VCaP (cell line): ENCODE data around the gene SPAG6.

Source experiments
- H3K27ac ChIP-seq: fragments of 450-650 bp; 2 replicates; pipeline ENCODE4 v1.5.1; 2017
- CTCF ChIP-seq: fragments of 450-650 bp; conservative IDR thresholded peaks from 2 replicates; pipeline ENCODE4 v1.5.1; 2017; ENCODE audit warnings: mild to moderate bottlenecking, moderate library complexity

SPAG6 gene

GRCh38 chr10:22323538-22324305, 21.6 kb upstream of the SPAG6 start:
- H3K27ac ChIP-seq: no peak overlapping the region
- no peak for TF ChIP-seq CTCF

GRCh38 chr10:22324413-22324812, 20.9 kb upstream of the SPAG6 start:
- no peak overlapping the region for H3K27ac ChIP-seq

DNA sequence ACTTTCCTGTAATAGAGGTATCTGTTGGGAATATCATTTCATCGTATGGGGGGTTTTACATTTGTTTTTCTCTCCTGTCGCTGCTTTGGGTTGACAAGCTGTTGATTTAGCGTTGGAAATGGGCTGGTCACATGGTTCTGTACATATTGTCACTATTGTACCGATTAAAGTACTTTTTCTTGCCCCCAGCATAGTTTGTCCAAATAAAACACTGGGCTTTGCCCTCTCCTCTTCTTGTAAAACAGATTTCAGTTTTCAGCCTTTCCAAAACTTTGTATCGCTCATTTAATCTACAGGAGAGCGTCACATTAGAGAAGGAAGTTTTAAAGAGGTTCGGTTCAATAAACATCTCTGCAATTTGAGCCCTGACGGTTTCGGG, 20.4 kb upstream of the SPAG6 start:
- H3K27ac ChIP-seq: peak overlapping the region; percentile 58; the same call in 1 of the 2 replicates
- TF ChIP-seq CTCF: no peak

More at GRCh38 chr10:22324413-22324812, 20.9 kb upstream of the SPAG6 start:
- no peak for TF ChIP-seq CTCF

DNA sequence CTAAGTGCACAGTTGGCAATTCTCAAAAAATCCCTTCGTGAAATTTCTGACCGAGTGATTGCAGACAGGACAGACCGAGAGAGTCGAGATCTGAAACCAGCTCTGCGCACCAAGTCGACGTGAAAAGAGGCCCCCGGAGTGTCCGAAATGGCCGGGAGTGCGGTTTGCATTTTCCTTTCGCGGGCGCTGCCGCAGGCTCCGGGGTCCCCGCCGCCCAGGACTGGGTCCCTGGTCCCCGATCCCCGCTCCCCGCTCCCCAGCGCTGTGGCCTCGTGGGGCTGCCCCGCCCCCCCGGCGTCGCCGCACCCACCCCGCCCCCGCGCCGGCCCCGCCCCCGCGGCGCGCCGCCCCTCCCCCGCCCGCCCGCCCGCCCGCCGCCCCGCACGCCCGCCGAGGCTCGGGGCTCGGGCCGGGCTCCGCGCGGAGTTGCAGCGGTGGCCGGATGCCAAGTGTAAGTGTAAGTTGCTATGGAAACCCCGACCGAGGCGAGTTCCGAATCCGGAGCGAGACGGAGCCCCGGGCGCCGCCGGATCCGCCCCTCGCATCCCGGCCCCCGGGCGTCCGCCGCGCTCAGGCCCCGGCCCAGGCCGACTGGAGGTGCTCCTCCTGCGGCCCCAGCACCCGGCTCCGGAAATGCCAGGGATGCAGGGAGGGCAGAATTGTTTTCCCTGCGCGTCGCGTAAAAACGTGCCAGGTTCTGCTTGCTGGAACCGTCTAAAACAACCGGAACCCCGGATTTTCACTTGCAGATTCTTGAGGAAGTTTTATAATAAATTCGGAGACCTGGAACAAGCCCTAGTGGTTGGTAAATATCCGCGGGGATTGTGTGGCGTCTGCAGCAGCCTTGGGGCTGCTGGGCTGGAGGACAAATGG, 19.8 kb upstream of the SPAG6 start:
- peak overlapping the region; percentile 58 for H3K27ac ChIP-seq
- TF ChIP-seq CTCF: no peak

DNA sequence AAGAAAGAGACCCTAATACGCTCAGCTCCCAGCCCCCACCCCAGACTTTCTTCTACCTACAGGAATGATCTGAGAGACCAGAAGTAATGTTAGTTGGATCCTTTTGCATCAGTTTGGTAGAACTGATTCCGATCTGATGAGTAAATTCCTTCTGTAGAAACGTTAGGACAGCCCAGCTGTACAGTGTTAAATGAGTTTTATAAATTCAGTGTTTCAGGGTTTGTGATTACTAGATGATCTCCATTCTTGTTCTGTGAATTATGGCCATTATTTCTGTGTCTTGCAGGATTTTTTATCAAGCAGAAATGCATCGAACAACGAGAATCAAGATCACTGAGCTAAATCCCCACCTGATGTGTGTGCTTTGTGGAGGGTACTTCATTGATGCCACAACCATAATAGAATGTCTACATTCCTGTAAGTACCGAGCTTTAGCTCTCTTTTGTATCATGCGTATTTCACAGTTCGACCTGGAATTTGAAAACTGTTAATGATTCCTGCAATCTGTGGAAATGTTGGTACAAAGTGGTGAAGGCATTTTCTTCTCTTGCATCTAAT, 19.1 kb upstream of the SPAG6 start:
- TF ChIP-seq CTCF: no peak
- H3K27ac ChIP-seq: peak overlapping the region; percentile 58

- H3K27ac ChIP-seq: no peak overlapping the region
- no peak for TF ChIP-seq CTCF
Measured at GRCh38 chr10:22329150-22329549, 16.1 kb upstream of the SPAG6 start.

DNA sequence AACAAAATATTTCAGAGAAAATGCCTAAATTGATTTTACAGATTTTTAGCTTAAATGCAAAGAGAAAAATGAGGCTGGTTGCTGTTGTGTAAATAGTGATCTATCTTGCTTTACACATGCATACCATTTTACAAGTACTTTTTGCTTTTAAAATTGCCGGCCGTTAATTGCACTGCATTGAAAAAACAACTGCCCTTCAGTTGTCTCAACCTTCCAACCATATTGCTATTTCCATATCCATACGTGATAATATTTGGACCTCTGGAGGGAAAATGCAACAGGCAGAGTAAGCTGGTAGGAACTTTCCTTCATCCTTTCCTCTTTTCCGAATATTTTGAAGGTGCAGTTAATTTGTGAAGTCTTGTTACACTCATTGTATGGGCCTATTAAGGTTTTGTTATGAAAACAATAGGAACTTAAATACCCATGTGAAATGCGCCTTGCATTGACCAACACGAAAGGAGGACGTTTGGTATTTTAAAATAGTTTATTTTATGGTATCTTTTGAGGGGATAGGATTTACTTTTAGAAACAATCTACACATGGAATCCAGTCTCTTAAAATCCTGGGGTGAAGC, 13.1 kb upstream of the SPAG6 start:
- no peak overlapping the region for H3K27ac ChIP-seq
- TF ChIP-seq CTCF: no peak
